ENCODE measurements around the gene SPINT4. TPM values are rescaled to one million over a fixed set of nuclear protein-coding genes. Genes with fewer than 3 reads are reported as not detected.

The SPINT4 gene
- polyA plus RNA-seq, 1 donor from 2014 or later: not detected

GRCh38 chr20:45742596-45742995 lies 20.4 kb downstream of the SPINT4 start:
- H3K79me2 ChIP-seq (replicated peaks; ENCODE audit: insufficient read depth, low read length): no peaks in the 10 kb centered on the region
- H3K4me3 ChIP-seq (ENCODE audit: low read length): no peak overlapping the region
- H3K9me3 ChIP-seq (ENCODE audit: low read length): no peaks in the 10 kb centered on the region
- no peak overlapping the region for H3K4me2 ChIP-seq (ENCODE audit: low read length)
- H4K20me1 ChIP-seq (ENCODE audit: insufficient read depth): no peaks in the 10 kb centered on the region
- no peak overlapping the region for H2AFZ ChIP-seq (ENCODE audit: low read depth, low read length)
- no peaks in the 10 kb centered on the region for H3K36me3 ChIP-seq (ENCODE audit: insufficient read depth, low read length)
- no peaks in the 10 kb centered on the region for H3K9me2 ChIP-seq (ENCODE audit: insufficient read depth, low read length)
- no peak overlapping the region for H3K27ac ChIP-seq (ENCODE audit: low read length)
- H3K27me3 ChIP-seq (ENCODE audit: insufficient read depth, low read depth, low read length): no peaks in the 10 kb centered on the region
- H3F3A ChIP-seq (ENCODE audit: insufficient read depth, low read length, poor library complexity, severe bottlenecking): no peaks in the 10 kb centered on the region
- TF ChIP-seq MXI1 (conservative IDR thresholded peaks at IDR 0.05; ENCODE audit: poor library complexity, severe bottlenecking): no peak
- TF ChIP-seq EP300 (conservative IDR thresholded peaks at IDR 0.05; ENCODE audit: poor library complexity, severe bottlenecking): no peak
- TF ChIP-seq CTCF (IDR thresholded peaks at IDR 0.05; ENCODE audit: poor library complexity, severe bottlenecking): no peak
- no peak for TF ChIP-seq TAF1 (IDR thresholded peaks at IDR 0.05; ENCODE audit: low read depth)
- TF ChIP-seq RAD21 (conservative IDR thresholded peaks at IDR 0.05): no peak
- no peak overlapping the region for H3K9ac ChIP-seq (ENCODE audit: low read length)

- Histone ChIP-seq H4K20me1 (ENCODE audit: insufficient read depth) (no peaks in the 10 kb centered on the region), H3K27me3 (ENCODE audit: insufficient read depth, low read depth, low read length) (no peaks in the 10 kb centered on the region), H3K36me3 (ENCODE audit: insufficient read depth, low read length) (no peaks in the 10 kb centered on the region), H3K4me2 (ENCODE audit: low read length) (no peak overlapping the region), H3K9me3 (ENCODE audit: low read length) (no peaks in the 10 kb centered on the region), H3K9ac (ENCODE audit: low read length) (no peak overlapping the region), H3K9me2 (ENCODE audit: insufficient read depth, low read length) (no peaks in the 10 kb centered on the region), H3F3A (ENCODE audit: insufficient read depth, low read length, poor library complexity, severe bottlenecking) (no peaks in the 10 kb centered on the region), H2AFZ (ENCODE audit: low read depth, low read length) (no peak overlapping the region), H3K4me3 (ENCODE audit: low read length) (no peak overlapping the region), H3K27ac (ENCODE audit: low read length) (no peak overlapping the region), H3K79me2 (replicated peaks; ENCODE audit: insufficient read depth, low read length) (no peaks in the 10 kb centered on the region)
- TF ChIP-seq EZH2 (IDR thresholded peaks at IDR 0.05; ENCODE audit: borderline replicate concordance, insufficient read depth, low read length, poor library complexity, severe bottlenecking): no peak
- no peak for TF ChIP-seq SMC3 (conservative IDR thresholded peaks at IDR 0.05; ENCODE audit: poor library complexity)
- TF ChIP-seq MXI1 (conservative IDR thresholded peaks at IDR 0.05; ENCODE audit: poor library complexity, severe bottlenecking): no peak
- TF ChIP-seq CTCF (IDR thresholded peaks at IDR 0.05; ENCODE audit: poor library complexity, severe bottlenecking): no peak
- no peak for TF ChIP-seq REST (IDR thresholded peaks at IDR 0.05; ENCODE audit: borderline replicate concordance)
- TF ChIP-seq EP300 (conservative IDR thresholded peaks at IDR 0.05; ENCODE audit: poor library complexity, severe bottlenecking): no peak
- TF ChIP-seq RAD21 (conservative IDR thresholded peaks at IDR 0.05): no peak
- TF ChIP-seq POLR2AphosphoS5 (IDR thresholded peaks at IDR 0.05): no peak
- TF ChIP-seq TAF1 (IDR thresholded peaks at IDR 0.05; ENCODE audit: low read depth): no peak
Measured at GRCh38 chr20:45745015-45745414, 22.9 kb downstream of the SPINT4 start.

Data from neural cell (in vitro differentiated cells).